Stimulated activated CD4-positive, alpha-beta T cell treated with anti-CD3 and anti-CD28 coated beads, Interleukin-1b, Interleukin-23, amount 100 ng/mL, for 24 hours (primary cell): ENCODE data around the gene CTNNA3.

Experiments used
- DNase-seq, 4 experiments: peaks; one replicate each; pipeline ENCODE4 v3.0.0-alpha.2; 2020; ENCODE audit warnings: low read depth in 4 of 4, low spot score in 1 of 4

The CTNNA3 gene

DNA sequence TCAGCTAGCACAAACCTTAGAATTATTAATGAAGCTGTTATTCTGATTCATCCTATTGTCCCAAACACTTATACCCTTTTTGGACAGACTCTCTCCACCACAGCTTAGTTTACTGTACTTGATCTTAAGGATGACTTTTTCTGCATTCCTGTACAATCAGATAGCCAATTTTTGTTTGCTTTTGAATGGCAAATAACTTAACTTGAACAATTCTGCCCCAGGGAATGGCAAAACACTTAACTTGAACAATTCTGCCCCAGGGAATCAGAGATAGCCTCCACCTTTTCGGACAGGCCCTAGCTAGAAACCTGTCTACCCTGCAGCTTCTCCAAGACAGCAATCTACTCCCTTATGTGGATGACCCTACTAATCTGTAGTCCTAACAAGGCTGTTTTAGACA is 1438.2 kb downstream of the CTNNA3 start:
- no peak for DNase-seq

GRCh38 chr10:66252986-66253385 is 1443.0 kb downstream of the CTNNA3 start:
- DNase-seq = no peak

- DNase-seq = no peak
Observed at GRCh38 chr10:66246177-66246576, 1449.8 kb downstream of the CTNNA3 start.

GRCh38 chr10:66244953-66245352 is 1451.0 kb downstream of the CTNNA3 start:
- DNase-seq = no peak

GRCh38 chr10:66242885-66243284 is 1453.1 kb downstream of the CTNNA3 start:
- DNase-seq = no peak

- no peak for DNase-seq
Observed at GRCh38 chr10:66239062-66239461, 1456.9 kb downstream of the CTNNA3 start.

DNA sequence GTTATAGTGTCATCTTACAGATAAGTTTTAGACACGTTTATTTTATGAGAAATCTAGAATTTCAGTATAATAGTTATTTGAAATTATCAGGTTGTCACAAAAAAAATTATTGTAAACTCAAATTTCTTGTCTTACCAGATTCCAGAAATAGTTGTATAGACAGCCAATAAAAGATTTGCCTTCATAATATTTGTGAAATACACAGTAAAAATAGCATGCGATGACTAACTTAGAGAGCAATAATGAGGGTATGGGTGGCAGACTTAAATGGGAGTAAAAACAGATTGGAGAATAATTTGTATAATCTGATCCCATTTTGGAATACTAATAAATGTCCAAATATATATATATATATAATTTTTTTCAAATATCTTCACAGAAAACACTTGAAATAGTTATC is 1457.7 kb downstream of the CTNNA3 start:
- DNase-seq = no peak

GRCh38 chr10:66234872-66235271 is 1461.1 kb downstream of the CTNNA3 start:
- no peak for DNase-seq

DNA sequence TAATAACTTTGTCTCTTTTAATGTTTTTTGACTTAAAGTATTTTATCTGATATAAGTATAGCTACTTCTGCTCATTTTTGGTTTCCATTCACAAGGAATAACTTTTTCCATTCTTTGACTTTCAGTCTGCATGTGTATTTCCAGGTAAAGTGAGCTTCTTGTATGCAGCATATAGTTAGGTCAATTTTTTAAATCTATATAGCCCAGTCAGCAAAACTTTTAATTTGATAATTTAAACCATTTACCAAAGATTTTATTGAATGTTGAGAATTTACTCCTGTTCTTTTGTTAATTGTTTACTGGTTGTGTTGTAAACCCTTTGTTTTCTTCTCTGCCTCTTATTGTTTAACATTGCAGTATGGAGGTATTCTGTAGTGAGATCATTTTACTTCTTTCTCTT is 1467.1 kb downstream of the CTNNA3 start:
- no peak for DNase-seq

DNA sequence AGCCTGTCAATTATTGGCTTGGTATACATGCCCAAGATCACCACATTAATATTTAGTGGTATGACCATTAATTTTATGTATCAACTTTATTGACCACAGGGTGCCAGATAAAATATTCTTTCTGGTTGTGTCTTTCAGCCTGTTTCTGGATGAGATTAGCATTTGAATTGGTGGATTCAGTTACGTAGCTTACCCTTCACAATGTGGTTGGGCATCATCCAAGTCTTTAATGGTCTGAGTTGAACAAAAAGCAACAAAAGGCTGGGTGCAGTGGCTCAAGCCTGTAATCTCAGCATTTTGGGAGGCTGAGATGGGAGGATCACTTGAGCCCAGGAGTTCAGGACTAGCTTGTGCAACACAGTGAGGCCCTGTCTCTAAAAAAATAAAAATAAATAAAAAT is 1472.3 kb downstream of the CTNNA3 start:
- DNase-seq = no peak

GRCh38 chr10:66222462-66223046 is 1473.4 kb downstream of the CTNNA3 start:
- DNase-seq = no peak

- DNase-seq = no peak
Observed at GRCh38 chr10:66218981-66219587, 1476.9 kb downstream of the CTNNA3 start.

GRCh38 chr10:66218289-66218688 is 1477.7 kb downstream of the CTNNA3 start:
- no peak for DNase-seq

GRCh38 chr10:66215920-66216319 is 1480.1 kb downstream of the CTNNA3 start:
- DNase-seq = no peak

- DNase-seq = no peak
Observed at GRCh38 chr10:66214721-66215404, 1481.1 kb downstream of the CTNNA3 start.

GRCh38 chr10:66209025-66209424 is 1487.0 kb downstream of the CTNNA3 start:
- DNase-seq = no peak

- no peak for DNase-seq
Observed at GRCh38 chr10:66204838-66205237, 1491.2 kb downstream of the CTNNA3 start.

GRCh38 chr10:66202101-66202500 is 1493.9 kb downstream of the CTNNA3 start:
- DNase-seq = no peak

DNA sequence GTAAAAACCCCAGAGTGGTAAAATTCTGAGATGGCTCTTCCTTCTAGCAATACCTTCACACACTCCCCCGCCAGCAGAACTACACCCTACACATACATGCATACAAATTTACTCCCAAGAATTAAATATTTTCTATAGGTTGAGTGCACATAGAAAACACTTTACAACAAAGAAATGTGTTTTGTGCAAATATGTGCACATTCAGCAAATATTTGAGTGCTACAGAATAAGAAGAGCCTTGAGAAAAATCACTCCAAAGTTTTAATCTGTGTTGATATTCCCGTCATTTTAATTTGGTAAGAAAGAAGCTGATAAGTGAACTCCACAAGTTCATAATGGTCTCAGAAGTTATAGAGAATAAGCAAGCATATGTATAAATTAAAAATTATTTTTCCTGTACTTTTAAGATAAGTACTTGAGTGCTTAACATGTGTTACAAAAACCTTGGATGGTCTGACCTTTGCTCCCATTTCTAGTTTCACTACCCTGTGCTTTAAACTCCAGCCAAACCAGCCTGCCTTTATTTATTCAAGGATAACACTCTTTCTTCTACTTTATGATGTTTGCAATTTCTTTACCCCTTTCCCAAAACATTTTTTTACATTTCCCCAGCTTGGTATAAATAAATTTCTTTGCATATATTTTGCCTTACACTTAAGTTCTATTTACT is 1503.7 kb downstream of the CTNNA3 start:
- no peak for DNase-seq

DNA sequence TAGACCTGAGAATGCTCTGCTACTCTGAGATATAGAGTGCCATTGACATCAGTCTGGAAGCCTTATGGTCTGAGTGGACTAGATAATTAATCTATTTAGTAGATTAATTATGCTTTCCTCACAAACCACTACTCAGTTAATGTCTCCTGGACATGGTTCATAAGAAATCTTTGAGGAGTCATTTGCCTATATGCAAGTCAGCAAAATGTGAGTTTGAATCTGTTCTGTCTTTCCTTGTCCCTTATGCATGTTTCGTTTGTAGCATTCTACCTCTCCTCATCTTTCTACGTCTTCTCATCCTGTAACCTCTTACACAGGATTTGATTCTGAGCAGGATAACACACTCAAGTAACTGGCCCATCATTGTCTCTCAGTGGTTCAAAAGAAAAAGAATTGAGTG is 1505.6 kb downstream of the CTNNA3 start:
- no peak for DNase-seq

GRCh38 chr10:66189271-66189670 is 1506.7 kb downstream of the CTNNA3 start:
- DNase-seq = no peak

DNA sequence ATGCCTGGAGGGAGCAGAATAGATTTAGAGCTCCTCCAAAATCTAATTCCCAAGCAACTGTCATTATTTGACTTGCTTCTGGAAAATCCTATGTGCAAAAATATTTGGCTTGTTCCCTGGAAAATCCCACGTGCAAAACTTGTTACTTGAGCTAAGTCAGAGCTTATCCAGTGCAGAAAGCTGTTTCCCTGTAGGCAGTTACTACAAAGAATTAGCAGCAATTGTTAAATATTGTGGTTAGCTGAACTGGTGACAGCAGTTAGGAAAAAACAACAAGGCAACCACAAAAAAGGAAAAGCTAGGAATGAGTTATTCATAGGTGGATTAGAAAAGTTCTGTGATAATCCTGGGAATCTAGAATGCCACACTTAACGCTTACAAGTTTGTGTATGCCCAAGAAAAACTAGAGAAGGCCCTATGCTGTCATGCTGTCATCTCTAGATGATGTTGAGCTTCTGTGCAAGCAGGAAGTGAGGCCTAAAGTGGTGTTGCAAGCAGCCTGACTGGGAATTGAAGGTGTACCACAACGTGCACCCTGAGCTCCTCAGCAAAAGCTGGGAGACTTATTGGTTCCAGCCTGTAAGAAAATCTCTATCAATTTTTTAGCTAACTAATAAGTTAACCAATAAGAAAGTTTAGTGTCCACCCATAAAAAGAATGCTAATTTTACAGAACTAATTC is 1508.8 kb downstream of the CTNNA3 start:
- DNase-seq = no peak
